GM12874 (cell line): ENCODE data around the gene N4BP3.

ENCODE experiments used
- TF ChIP-seq, protein P1 (sequence below): IDR thresholded peaks from 2 replicates; pipeline ENCODE4 v1.5.1; 2011; ENCODE audit warnings: low read depth, mild to moderate bottlenecking, control low read depth, low read length, moderate library complexity; ENCODE audit not compliant: insufficient read depth

N4BP3 gene

GRCh38 chr5:178106556-178107239 lies 6.6 kb upstream of the N4BP3 start:
- TF ChIP-seq, protein P1, sequence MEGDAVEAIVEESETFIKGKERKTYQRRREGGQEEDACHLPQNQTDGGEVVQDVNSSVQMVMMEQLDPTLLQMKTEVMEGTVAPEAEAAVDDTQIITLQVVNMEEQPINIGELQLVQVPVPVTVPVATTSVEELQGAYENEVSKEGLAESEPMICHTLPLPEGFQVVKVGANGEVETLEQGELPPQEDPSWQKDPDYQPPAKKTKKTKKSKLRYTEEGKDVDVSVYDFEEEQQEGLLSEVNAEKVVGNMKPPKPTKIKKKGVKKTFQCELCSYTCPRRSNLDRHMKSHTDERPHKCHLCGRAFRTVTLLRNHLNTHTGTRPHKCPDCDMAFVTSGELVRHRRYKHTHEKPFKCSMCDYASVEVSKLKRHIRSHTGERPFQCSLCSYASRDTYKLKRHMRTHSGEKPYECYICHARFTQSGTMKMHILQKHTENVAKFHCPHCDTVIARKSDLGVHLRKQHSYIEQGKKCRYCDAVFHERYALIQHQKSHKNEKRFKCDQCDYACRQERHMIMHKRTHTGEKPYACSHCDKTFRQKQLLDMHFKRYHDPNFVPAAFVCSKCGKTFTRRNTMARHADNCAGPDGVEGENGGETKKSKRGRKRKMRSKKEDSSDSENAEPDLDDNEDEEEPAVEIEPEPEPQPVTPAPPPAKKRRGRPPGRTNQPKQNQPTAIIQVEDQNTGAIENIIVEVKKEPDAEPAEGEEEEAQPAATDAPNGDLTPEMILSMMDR, result no peak

- TF ChIP-seq, protein P1, result no peak
Observed at GRCh38 chr5:178107756-178108310, 5.5 kb upstream of the N4BP3 start.

DNA sequence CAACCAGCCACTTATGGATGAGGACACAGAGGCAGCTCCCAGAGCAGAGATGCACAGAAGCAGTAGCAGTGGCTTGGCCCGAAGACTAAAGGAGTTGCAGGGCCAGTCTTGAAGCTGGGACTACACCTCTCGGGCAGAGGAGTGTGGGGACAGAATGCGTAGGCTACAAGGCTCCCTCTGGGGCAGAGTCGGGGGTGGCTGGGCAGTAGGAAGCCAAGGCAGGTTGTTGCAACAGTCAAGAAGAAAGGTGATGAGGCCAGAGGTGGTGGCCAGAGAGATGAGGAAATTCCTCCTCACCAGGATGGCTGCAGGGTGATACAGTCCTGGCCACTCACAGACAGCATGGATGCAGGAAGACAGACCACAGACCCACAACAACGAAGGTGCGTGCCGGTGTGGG lies 4.9 kb upstream of the N4BP3 start:
- TF ChIP-seq, protein P1, result no peak

- TF ChIP-seq, protein P1, result no peak
Observed at GRCh38 chr5:178108966-178109365, 4.4 kb upstream of the N4BP3 start.

DNA sequence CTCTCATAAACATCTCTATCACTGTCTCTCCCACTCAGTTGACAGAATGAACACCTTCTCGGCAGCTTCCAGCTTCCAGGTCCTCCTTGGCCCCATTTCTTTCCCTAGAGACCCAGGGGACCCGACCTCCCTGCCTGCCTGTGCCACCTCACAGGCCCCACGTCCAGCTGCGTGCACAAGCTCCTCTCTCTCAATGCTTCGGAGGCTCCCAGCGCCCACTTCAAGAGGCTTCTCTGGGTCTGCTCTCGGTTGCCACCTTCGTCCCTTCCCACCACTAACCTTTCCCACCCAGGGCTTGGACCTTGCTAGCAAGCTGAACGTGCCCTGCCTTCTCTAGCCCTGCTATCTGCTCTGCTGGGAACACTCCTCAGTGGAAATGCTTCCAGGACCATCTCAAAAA lies 2.8 kb upstream of the N4BP3 start:
- TF ChIP-seq, protein P1, result no peak

GRCh38 chr5:178111925-178112324 lies 1.4 kb upstream of the N4BP3 start:
- TF ChIP-seq, protein P1, result no peak

- TF ChIP-seq, protein P1, result no peak
Observed at GRCh38 chr5:178112545-178112944, 787 bp upstream of the N4BP3 start.
